Amygdala (tissue), 56 donors: Measurements from ENCODE around the gene SEPTIN6.
"Not testable (repeated sequence)": the region's sequence is repeated elsewhere in the genome, so short reads cannot be mapped to it uniquely, and the experiment has no call there.

Experiments
- DNase-seq, 56 donors: peaks; one replicate each; lab custom pipeline; 2025; lab: John Stamatoyannopoulos, UW

The SEPTIN6 gene

DNA sequence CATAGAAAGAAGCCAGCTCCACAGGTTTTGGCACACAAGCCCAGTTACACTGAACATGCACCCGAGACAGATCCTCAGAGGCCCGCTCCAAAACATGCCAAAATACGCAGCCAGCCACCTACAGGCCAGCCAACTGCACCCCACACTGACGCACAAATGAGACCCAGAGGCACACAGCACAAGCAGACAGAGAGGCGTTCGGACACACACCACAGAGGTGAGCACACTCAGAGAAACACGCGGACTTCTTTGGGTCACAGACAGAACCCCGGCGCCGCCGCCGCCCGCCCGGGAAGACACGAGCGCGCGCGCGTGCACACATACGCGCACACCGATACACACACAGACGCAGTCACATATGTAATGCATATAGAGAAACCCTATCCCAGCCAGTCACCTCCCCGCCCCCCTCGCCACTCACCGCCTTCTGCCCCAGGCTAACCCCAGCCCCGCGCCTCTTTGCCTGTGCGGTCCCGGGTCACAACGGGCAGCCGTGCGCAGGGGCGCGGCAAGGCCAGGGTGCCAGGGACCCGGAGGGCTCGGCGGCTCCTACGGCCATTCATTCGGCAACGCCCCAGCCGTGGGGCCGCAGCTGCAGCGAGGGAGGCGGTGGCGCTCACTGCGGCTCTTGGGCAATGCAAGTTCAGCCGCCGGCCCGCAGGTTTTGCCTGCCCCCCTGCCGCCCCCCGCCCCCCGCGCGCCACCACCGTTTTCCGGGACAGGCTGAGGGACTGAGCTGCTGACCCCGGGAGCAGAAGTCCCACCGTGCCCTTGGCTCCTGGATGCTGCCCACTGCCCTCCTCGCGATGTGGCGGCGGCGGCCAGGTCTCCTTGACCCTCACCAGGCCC lies 553 bp downstream of the SEPTIN6 start:
- DNase-seq, result peak in 26 of 56 donors; percentile 0 to 23 (median 7)

DNA sequence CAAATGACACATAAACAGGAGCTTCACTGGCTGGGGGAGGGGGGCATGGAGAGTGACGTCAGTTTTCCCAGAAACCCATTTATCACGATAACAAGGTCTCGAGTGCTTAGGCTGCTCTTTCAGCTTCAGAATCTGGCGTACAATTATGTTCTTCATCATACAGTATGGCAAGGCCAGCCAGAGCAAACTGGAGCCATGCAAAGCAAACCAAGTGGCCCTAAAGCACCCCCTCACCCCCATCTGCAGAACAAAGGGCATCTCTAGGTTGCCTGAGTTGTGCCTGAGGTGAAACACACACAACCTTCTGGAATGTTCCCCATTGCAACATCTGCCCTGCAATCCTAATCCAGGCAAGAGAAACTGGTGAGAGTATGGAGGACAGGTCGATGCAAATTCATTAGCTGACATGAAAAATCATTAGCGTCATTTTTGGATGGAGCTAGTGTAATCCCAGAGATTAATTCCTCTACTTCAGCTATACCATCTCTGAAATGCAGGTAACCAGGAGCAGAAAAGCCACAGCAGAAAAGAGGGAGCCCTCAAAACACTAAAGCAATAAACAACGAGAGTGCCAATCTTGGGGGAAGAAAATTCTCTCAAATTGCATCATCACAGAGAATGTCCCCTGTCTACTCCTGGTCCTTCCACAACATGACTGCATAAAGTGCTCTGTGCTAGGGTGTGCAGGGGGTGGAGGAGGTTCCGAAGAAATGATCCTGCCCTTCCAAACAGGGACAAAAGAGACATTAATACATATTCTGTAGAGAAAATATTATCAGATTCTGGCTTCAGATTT lies 1.8 kb downstream of the SEPTIN6 start:
- no peak for DNase-seq

DNA sequence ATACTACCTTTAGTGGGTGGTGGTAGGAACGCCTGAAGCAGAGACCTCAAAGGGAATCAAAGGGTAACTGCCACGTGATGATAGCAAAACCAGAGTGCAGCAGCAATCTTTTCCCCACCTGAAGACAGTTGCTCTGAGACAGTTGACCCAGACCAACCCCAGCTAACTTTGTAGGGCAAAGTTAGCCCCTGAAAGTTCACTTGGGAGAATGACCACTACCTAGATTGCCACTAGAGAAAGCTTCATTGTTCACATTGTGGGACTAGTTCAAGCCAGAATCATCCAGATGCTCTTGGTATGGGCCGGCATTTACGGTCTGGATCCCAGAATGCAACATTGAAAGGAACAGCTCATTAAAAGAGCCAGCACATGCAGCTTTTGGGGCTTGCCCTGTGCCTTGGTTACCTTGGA lies 4.1 kb downstream of the SEPTIN6 start:
- no peak for DNase-seq

DNA sequence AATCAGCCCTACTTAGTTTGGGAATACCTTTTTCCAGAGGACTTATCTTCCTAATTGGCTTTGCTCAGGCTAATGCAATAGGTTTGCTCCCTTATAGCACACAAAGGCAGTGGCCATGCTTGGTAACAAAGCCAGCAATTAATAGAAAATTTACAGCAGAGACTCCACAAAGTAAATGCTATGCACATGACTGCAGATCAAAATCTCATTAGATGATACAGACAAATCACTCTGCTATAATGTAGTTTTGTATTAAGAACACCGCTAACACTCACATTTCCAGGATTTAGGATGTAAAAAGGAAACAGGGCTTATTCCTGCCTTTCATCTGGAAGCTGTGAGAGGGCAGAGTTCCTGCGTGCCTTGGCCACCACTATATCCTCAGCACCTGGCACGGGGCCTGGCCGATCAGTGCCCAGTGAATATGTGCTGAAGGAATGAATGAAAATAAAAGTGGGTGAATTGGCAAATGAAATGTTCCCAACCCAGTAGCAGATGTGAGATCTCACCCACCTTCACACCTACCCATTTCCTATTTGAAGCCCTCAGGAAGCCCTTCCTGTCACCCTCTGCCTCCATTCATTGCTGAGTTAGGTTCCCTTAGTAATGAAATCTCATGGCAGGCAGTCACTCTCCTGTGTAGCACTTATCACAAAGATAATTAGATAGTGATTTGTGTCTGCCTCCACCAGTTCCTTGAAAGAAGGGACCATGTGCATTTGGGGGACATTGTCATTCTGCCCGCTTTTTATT lies 5.1 kb downstream of the SEPTIN6 start:
- no peak for DNase-seq

DNA sequence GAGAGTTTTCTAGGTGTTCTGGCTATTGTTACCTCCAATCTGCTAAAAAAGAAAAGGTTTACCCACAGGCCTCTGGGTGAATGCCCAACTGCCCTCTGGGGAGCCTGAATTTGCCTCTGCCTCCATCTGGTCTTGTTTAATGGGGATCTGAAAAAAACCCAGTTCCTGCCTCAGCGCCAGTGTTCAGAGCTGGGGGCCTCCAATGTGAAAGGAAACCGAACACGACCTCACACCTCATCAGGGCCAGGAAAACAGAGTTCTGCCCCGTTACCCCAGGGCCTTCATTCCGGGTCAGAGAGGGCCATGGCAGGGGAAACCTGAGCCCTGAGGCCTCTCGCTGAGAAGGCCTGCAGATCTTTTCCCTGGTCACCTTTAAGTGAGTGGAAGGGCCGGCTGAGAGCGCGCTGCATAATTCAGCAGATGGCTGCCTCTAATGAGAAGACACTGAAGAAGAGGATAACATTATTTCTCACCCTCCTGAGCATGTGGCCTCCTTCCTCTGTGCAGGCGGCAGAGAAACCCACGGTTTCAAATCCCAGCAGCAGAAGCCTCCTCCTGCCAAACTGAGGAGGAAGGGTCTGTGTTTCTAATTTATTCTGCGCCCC lies 6.8 kb downstream of the SEPTIN6 start:
- peak in 1 of 56 donors; percentile 20 for DNase-seq

DNA sequence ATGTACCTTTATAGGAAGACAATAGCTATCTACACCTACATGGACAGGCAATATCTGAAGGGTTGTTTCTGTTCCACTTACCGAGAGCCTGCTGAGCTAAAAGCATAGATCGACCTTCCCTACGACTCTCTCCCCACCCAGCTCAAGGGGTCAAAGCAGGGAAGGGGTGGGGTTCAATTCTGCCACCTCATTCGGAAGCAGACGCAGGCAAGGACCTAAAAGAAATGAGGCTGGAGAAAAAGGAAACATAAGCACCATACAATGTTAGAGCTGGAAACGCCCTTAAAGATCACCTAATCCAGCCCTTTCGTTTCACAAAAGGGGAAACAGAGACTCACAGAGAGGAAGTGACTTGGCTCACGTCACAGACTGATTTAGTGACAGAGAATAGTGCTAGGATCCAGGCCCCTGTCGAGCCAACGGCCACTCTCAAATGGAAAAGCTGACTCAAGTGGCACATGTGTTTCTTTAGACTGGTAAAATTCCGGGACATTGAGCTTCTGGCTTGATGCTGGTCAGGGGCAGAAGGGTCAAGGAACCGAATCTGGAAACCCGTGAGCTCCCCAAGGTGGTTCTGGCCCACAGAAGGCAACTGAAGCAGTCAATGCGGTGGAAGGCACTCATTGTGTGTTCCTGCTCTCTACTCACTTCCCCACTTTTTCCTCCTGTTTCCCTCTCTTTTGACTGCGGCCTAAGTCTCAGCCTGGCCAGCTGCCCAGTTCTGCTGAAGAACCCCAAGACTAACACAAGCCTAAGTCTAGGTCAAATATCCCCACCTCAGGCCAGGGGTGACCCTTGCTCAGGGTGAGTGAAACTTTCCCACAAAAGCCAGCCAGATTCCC lies 7.5 kb downstream of the SEPTIN6 start:
- peak in 10 of 56 donors; percentile 0 to 18 (median 4) for DNase-seq

DNA sequence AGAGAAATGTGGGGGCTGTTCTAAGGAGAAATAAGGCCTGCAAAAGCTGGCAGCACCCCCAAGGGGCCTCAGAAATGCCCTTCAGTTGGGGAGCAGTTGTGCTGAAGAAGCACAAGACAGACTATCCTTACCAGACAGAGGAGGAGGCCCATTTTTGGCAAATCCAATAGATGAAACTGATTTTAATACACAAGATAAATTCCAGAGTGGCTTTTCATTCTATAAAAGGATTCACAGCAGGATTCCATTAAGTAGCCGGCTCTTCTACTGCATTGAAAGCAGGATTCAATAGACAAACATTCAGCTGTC lies 8.1 kb downstream of the SEPTIN6 start:
- DNase-seq, result no peak

DNA sequence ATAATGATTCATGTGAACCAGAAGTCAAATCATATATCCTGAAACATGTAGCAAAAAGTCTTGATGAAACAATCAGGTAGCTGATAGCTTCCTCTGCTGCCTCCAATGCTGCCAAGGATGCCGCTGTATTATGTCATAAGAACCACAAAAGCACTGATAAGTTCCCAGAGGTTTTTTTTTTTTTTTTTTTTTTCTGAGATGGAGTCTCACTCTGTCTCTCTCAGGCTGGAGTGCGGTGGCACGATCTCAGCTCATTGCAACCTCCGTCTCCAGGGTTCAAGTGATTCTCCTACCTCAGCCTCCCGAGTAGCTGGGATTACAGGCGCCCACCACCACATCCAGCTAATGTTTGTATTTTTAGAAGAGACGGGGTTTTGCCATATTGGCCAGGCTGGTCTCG lies 8.7 kb downstream of the SEPTIN6 start:
- DNase-seq, result not testable (repeated sequence)

DNA sequence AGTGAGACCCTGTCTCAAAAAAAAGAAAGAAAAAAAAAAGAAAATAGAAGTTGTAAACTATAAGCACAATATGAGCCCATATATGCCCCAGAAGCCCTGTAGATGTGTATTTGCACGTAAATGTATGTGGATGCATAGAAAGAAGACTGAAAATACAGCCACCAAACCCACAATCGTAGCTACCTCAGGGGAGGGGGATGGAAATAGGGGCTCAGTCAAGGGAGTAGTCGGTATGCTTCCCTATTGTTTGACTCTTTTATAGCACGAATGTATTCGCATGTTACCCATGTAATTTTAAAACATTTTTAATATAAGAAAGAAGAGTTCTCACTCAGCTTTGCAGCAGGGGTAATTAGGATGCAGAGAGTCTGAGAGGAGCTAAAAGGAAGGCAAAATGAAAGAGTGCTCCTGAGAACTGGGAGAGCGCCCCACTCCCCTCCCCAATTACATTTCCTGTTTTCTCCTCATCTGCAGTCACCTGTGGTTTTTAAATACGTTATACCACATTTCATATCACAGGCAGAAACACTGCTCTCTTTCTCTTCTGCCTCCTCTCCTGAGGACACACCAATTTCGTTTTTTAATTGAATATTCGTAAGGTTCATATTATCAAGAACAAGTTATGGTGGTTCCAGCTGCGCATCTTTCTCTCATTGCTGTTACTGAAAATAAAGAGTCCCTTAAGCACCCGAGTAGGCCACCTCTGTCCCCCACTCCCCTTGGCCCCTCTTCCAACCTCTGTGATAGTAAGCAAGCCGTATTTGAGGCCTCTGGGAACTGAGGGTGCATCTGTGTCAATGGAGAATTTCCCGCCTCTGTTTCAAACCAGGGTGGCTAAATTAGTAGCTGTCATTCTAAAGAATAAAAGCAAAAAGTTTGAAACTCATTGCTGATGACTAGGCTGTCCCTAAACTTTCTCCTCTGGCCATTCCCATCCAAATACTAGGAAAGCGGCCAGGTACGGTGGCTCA lies 10.7 kb downstream of the SEPTIN6 start:
- DNase-seq, result no peak

DNA sequence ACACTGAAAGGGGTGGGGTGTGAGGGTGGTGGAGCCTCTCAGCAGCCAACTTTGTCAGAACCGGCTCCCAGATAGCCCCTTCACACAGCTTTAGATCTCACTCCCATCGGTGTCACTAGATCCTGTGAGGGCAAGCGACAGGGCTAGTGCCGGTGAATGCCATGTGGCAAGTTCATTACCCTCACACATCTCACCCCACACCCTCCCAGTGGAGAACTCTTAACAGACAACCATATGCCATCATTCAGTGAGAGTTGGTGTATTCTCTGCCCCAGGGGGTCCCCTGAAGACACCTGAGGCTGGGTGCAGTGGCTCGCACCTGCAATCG lies 15.3 kb downstream of the SEPTIN6 start:
- DNase-seq, result no peak

DNA sequence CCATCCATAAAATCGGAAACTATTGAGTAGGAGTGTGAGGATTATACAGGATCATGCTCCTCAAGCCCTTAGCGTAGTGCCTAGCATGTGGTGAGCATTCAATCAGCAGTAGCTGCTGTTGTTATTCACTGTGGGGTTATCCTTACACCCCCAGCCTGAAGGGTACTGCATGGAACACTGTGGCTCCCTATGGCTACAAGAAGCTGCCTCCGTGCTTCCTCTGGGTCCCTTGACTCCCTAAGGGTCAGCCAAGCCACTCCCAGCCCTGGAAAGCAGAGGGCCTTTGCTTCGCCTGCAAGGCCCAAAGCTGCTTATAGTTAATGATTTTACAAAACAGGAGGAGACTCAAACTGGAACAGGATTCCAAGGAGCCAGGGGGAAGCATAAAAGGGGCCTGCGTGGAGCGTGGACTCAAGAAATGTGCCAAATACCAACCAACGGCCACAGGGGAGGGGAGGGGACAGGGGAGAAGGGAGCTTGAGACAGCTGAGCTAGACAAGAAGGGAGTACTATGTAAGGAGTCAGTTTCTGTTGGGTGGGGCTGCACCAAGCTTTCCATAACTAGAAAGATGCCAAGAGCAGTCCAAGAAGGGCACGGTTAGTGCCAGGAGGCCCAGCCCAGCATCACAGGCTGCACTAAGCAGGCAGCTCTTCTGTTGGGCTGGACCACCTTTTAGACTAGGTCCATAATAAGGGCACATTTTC lies 15.9 kb downstream of the SEPTIN6 start:
- no peak for DNase-seq

DNA sequence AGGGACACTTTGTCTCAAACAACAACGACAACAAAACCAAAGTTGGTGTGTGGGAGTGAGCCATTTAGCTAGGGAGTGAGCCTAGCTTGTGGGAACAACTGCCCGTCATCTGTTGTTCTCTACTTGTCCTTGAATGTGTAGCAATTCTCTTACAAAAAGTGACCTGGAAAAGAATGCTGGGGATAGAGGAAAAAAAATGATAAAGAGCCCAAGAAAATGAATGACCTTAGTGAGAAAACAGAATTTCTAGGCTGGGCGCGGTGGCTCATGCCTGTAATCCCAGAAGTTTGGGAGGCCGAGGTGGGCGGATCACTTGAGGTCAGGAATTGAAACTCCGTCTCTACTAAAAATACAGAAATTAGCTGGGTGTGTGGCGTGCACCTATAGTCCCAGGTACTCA lies 19.6 kb downstream of the SEPTIN6 start:
- no peak for DNase-seq

DNA sequence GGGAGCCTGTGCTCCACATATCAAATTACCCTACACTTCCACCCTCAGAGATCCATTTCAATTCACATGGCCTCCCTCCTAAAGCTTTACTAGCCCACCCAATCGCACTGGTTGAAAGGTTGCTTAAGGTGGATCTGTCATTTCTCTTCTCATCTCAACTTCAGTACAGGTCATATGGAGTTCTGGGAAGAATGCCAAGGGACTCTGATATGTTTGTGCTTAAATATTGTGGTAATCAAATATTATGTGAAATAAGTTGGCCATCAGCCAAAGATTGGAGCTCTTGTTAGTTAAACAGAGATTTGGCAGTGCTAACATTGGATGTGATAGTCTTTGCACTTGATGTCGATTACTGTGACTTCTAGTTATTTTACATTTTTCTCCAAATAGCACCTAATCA lies 20.5 kb downstream of the SEPTIN6 start:
- no peak for DNase-seq

DNA sequence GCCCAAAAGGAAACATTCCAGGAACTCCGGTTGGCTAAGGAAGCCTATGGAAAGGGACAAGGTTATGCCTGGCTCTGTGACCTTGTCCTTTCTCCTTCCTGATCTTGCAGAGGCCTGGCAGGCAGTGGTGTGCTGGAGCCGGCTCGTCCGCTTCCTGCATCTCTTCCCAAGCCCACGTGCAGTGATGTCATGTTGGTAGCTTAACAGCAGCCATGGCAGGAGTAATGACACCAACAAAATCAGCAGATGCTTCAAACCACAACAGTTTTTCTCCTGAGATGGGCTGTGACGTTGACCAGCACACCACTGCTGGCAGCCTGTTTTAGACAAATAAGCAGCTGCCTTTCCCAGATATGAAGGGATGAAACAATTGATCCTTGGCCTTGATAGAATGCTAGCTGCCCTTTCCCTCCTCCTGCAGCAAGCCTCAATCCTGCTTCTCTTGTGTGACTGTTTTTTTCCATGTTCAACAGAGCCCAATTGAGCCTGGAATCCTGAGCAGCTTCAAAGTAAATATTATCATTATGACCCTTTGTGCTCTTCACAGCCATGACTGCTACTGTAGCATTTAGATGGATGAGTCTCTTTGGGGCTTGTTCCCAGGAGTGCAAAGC lies 23.4 kb downstream of the SEPTIN6 start:
- no peak for DNase-seq

DNA sequence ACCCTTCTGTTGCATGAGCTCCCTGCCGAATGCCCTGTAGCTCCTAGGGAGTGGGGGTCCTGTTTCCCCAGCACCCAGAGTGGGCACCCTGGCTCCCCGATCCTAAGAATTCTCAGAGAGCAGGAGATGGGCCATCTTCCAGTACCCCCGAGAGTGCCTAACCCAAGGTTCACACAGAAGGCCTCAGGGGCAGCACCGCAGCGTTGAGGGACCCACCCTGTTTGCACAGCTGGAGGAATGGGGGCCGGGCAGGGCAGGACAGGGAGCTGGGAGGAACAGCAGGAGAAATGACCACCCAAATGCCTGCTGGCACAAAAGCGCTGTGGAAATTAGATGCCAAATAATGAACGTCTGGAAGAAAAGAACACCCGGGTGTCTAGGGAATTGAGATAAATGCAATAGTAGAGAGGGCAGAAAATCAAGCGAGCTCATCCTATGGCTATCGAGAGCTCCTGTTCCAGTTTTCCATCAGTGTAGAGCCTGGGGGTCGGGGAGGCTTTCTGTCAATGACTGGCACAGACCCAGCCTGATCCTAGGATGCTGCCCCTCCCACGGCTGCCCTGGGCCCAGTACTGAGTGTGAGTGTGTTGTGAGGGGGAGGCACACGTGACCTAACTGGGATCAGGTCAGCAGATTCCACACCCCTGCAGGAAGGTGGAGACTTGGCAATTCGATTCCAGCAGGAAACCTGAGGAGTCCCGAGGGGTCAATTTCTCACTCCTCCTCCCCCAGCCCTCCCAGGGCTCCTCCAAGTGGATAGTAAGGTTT lies 25.7 kb downstream of the SEPTIN6 start:
- DNase-seq, result no peak

DNA sequence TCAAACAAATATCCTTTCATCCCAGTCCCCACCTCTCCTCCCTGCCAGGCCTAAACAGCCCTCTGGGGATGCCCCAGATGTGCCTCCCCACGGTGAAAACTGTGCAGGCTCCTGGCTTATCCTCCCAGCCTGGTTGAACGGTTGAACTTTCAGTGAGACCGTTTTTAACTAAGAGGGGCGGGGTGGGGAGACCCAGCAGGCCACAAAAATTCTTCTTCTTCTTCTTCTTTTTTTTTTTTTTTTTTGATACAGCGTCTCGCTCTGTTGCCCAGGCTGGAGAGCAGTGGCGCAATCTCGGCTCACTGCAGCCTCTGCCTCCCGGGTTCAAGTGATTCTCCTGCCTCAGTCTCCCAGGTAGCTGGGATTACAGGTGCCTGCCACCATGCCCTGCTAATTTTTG lies 28.1 kb downstream of the SEPTIN6 start:
- not testable (repeated sequence) for DNase-seq

DNA sequence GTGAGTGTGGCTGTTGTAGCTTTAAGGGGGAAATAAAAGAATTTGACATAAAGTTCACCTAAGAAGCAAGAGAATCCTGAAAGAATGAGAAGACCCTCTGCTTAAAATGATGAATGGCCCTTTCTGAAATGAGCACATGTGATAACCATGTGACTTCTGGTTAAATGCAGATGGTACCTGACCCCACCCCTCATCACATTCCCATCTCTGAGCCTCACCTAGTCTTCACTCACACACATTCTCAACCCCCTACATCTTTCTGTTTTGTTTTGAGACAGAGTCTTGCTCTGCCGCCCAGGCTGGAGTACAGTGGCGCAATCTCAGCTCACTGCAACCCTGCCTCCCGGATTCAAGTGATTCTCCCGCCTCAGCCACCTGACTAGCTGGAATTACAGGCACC lies 31.5 kb downstream of the SEPTIN6 start:
- no peak for DNase-seq
